Fibroblast of the aortic adventitia (primary cell): ENCODE data around the gene SRPK2. TPM values are rescaled to one million over a fixed set of nuclear protein-coding genes. Genes with fewer than 3 reads are reported as not detected.
A peak's percentile ranks its signal among the peaks of the same experiment; 100 is the strongest.

Experiments
- DNase-seq: peaks from one replicate; pipeline ENCODE4 v3.0.0-alpha.2; 2010; ENCODE audit warnings: low read depth
- H3K4me3 ChIP-seq: 2 replicates; pipeline ENCODE4 v1.5.1; 2011; ENCODE audit warnings: low read depth, mild to moderate bottlenecking, control low read depth, low read length, moderate library complexity
- CTCF ChIP-seq: IDR thresholded peaks from 2 replicates; pipeline ENCODE4 v1.5.1; 2011; ENCODE audit warnings: mild to moderate bottlenecking, low read length, control low read depth, inconsistent platforms; ENCODE audit not compliant: insufficient read depth
- total RNA-seq: library from RNA; depleted of rRNA; stranded (reverse); fragments of >200 nt; gene quantifications from 2 replicates; pipeline ENCODE4 v1.2.3, GENCODE V29; 2012; ENCODE audit warnings: low replicate concordance

The SRPK2 gene
- total RNA-seq, 1 donor, result 50.8 TPM

- TF ChIP-seq CTCF, result no peak
- no peak overlapping the region for H3K4me3 ChIP-seq
- DNase-seq, result peak; percentile 23
Measured at GRCh38 chr7:105256761-105257231, 131.9 kb downstream of the SRPK2 start.

GRCh38 chr7:105250706-105251105, 138.0 kb downstream of the SRPK2 start:
- no peak for DNase-seq
- H3K4me3 ChIP-seq, result no peak overlapping the region
- no peak for TF ChIP-seq CTCF

- TF ChIP-seq CTCF, result no peak
- H3K4me3 ChIP-seq, result no peak overlapping the region
- peak; percentile 43 for DNase-seq
Measured at GRCh38 chr7:105250239-105250638, 138.5 kb downstream of the SRPK2 start.

- DNase-seq, result peak; percentile 53
- H3K4me3 ChIP-seq, result no peak overlapping the region
- TF ChIP-seq CTCF, result no peak
Measured at GRCh38 chr7:105249216-105249615, 139.5 kb downstream of the SRPK2 start.

GRCh38 chr7:105246679-105247078, 142.0 kb downstream of the SRPK2 start:
- no peak for DNase-seq
- TF ChIP-seq CTCF, result no peak
- no peak overlapping the region for H3K4me3 ChIP-seq

- DNase-seq, result no peak
- TF ChIP-seq CTCF, result no peak
- H3K4me3 ChIP-seq, result no peak overlapping the region
Measured at GRCh38 chr7:105246256-105246655, 142.5 kb downstream of the SRPK2 start.
